K562 (cell line): Measurements from ENCODE around the gene ZC3H15. TPM values are rescaled to one million over a fixed set of nuclear protein-coding genes. Genes with fewer than 3 reads are reported as not detected.

Source experiments
- ADNP ChIP-seq: fragments of 200-800 bp; sonication (Bioruptor generic); IDR thresholded peaks from 2 replicates; pipeline ENCODE4 v1.6.1; 2016; ENCODE audit warnings: missing genetic modification characterization, missing compliant biosample characterization
- CHD4 ChIP-seq: fragments of 200-600 bp; sonication (generic); IDR thresholded peaks from 3 replicates; pipeline ENCODE4 v1.6.1; 2012; ENCODE audit warnings: low read depth, mild to moderate bottlenecking, mixed read lengths, low read length, inconsistent platforms; ENCODE audit not compliant: insufficient read depth, insufficient replicate concordance, poor library complexity, severe bottlenecking
- ETV6 ChIP-seq, 3 experiments: fragments of 150-350 bp in 1 of 3; sonication (generic) in 1 of 3; formaldehyde crosslinking in 1 of 3; IDR thresholded peaks; 2 replicates each; pipeline versions ENCODE4 v1.6.1 to v1.8.0; 2014 to 2022; ENCODE audit warnings: borderline replicate concordance in 2 of 3, low read depth in 2 of 3, antibody characterized with exemption in 1 of 3, low read length in 1 of 3, mild to moderate bottlenecking in 1 of 3, missing genetic modification reagents in 1 of 3
- HDAC8 ChIP-seq: fragments of 450-650 bp; IDR thresholded peaks from 2 replicates; pipeline ENCODE4 v1.6.1; 2016; ENCODE audit warnings: mild to moderate bottlenecking, missing genetic modification characterization, moderate library complexity, missing compliant biosample characterization
- MBD2 ChIP-seq: sonication (generic); IDR thresholded peaks from 2 replicates; pipeline ENCODE4 v1.6.1; 2016; ENCODE audit warnings: low read depth, borderline replicate concordance
- NR2F6 ChIP-seq: fragments of 450-650 bp; formaldehyde crosslinking; IDR thresholded peaks from 2 replicates; pipeline ENCODE4 v1.4.0; 2020; ENCODE audit warnings: mild to moderate bottlenecking
- PHB ChIP-seq: fragments of 250-450 bp; sonication (Bioruptor Pico); IDR thresholded peaks from 2 replicates; pipeline ENCODE4 v1.5.0; 2021
- PHF21A ChIP-seq: fragments of 450-650 bp; IDR thresholded peaks from 2 replicates; pipeline ENCODE4 v1.6.1; 2017; ENCODE audit warnings: low read depth, borderline replicate concordance
- POLR2AphosphoS2 ChIP-seq: IDR thresholded peaks from 2 replicates; pipeline ENCODE4 v1.6.1; 2012; ENCODE audit warnings: low read length, improper control_type of control experiment
- POLR2B ChIP-seq: fragments of 450-650 bp; IDR thresholded peaks from 2 replicates; pipeline ENCODE4 v1.6.1; 2018; ENCODE audit warnings: low read depth; ENCODE audit not compliant: partially characterized antibody
- RHOXF2B ChIP-seq: fragments of 250-450 bp; sonication (Bioruptor Pico); conservative IDR thresholded peaks from 2 replicates; pipeline ENCODE4 v1.5.1; 2021
- SOX6 ChIP-seq: fragments of 450-650 bp; IDR thresholded peaks from 2 replicates; pipeline ENCODE4 v1.6.1; 2014; ENCODE audit warnings: mild to moderate bottlenecking
- ZC3H11A ChIP-seq: IDR thresholded peaks from 2 replicates; pipeline ENCODE4 v1.6.1; 2012; ENCODE audit warnings: low read depth, low read length, improper control_type of control experiment
- ZNF316 ChIP-seq: fragments of 450-650 bp; IDR thresholded peaks from 2 replicates; pipeline ENCODE4 v1.6.1; 2016
- ZNF764 ChIP-seq: fragments of 250-450 bp; sonication (Bioruptor Pico); IDR thresholded peaks from 2 replicates; pipeline ENCODE4 v1.4.0; 2020; ENCODE audit warnings: low read depth, mild to moderate bottlenecking, moderate library complexity
- polyA plus RNA-seq, 8 experiments: library from polyadenylated mRNA; depleted of rRNA in 4 of 8; stranded (reverse) in 5 of 8; unstranded in 3 of 8; fragments of >200 nt; fragmentation: Nextera tagmentation in 2 of 8; fragmentation: Illumina TruSeq in 1 of 8; extraction: Ambion mirVana in 2 of 8; extraction: Trizol in 1 of 8; gene quantifications; 2 replicates each; pipeline versions ENCODE4 v1.2.1 to v1.2.3, GENCODE V29; 2011 to 2014; ENCODE audit warnings: inconsistent platforms in 1 of 8, missing spikeins in 1 of 8
- total RNA-seq, 7 experiments: library from RNA; depleted of rRNA in 6 of 7; stranded (reverse); fragments of >200 nt in 6 of 7; fragmentation: Illumina TruSeq in 2 of 7; extraction: Trizol in 2 of 7; gene quantifications; 2 replicates each; pipeline versions ENCODE4 v1.2.1 to v1.2.3, GENCODE V29; 2011 to 2021; ENCODE audit warnings: low replicate concordance in 1 of 7
- TF ChIP-seq, protein P1 (sequence below): fragments of 250-450 bp; sonication (Bioruptor Pico); IDR thresholded peaks from 2 replicates; pipeline ENCODE4 v1.5.0; 2021; ENCODE audit warnings: mild to moderate bottlenecking, borderline replicate concordance
- TF ChIP-seq, protein P2 (sequence below), 2 experiments: IDR thresholded peaks in 1 of 2; conservative IDR thresholded peaks in 1 of 2; 2 replicates each; pipeline ENCODE4 v1.6.1; 2016; ENCODE audit warnings: low read depth in 2 of 2, mild to moderate bottlenecking in 1 of 2, missing compliant biosample characterization in 1 of 2, missing genetic modification characterization in 1 of 2, moderate library complexity in 1 of 2
- TF ChIP-seq, protein P3 (sequence below): fragments of 450-650 bp; IDR thresholded peaks from 2 replicates; pipeline ENCODE4 v1.6.1; 2016; ENCODE audit warnings: antibody characterized with exemption

The ZC3H15 gene
- total and polyA plus RNA-seq, 9 of the 15 experiments (the other 6 are each of a cell fraction or from before 2014, with no cell fraction given): 132 to 286 (median 189) TPM

DNA sequence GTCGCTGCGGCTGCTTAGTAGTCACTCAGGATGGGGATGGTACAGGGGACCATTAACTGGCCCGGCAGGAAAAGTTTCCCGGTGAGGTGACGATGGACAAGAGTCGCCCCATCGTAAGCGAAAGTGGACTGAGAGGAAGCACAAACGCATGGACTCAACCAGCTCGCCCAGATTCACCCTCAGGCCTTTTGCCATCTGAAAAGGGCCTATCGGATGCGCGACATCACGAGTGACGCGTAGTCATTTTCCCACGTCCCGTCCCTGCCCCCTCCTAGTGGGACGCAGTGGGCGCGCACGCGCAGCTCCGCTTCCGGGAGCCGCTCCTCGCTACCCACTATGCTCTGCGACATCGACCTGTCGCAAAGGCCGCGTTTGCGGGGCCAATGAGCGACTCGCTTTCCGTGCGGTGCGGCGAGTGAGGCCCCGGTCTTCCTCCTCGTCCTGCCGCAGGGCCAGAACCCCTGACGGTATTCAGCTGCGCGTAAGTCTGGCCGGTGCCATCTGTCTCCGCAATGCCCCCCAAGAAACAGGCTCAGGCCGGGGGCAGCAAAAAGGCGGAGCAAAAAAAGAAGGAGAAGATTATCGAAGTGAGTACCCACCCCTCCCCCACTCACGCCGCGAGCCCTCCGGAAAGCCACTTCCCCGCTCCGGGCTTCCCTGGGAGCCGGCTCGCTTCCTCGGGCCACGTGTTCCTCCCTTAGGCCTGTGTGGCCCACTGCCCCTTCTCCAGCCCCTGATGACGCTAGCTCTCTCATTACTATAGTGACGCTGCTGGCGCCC is at the start of gene ZC3H15 (continued):
- TF ChIP-seq, protein P1, sequence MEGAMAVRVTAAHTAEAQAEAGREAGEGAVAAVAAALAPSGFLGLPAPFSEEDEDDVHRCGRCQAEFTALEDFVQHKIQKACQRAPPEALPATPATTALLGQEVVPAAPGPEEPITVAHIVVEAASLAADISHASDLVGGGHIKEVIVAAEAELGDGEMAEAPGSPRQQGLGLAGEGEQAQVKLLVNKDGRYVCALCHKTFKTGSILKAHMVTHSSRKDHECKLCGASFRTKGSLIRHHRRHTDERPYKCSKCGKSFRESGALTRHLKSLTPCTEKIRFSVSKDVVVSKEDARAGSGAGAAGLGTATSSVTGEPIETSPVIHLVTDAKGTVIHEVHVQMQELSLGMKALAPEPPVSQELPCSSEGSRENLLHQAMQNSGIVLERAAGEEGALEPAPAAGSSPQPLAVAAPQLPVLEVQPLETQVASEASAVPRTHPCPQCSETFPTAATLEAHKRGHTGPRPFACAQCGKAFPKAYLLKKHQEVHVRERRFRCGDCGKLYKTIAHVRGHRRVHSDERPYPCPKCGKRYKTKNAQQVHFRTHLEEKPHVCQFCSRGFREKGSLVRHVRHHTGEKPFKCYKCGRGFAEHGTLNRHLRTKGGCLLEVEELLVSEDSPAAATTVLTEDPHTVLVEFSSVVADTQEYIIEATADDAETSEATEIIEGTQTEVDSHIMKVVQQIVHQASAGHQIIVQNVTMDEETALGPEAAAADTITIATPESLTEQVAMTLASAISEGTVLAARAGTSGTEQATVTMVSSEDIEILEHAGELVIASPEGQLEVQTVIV: peak; percentile 98
- TF ChIP-seq ZC3H11A (no peak), PHB (0 out of 2 replicates have a peak, but pooled peaks have one; percentile 36), SOX6 (peak; percentile 43), MBD2 (peak; percentile 44; the same call in 1 of the 2 replicates), PHF21A (peak; percentile 75; the same call in 1 of the 2 replicates), NR2F6 (CRISPR knock-in tag) (no peak), CHD4 (peak; percentile 54), POLR2AphosphoS2 (peak; percentile 41; the same call in 1 of the 2 replicates), RHOXF2B (no peak; the same call in 1 of the 2 replicates), HDAC8 (tag) (0 out of 2 replicates have a peak, but pooled peaks have one; percentile 23), ZNF764 (CRISPR knock-in tag) (no peak), ADNP (tag) (no peak), ETV6 (IDR thresholded peaks at IDR 0.05; ENCODE audit: borderline replicate concordance in 1 of 2, low read depth in 2 of 2, low read length in 1 of 2) (0 out of 4 replicates have a peak, but pooled peaks of 1 of the 2 experiments have one; percentile 36), ETV6 (CRISPR knock-in tag; IDR thresholded peaks at IDR 0.05; ENCODE audit: borderline replicate concordance) (no peak), POLR2B (peak; percentile 90), ZNF316 (0 out of 2 replicates have a peak, but pooled peaks have one; percentile 11)
- TF ChIP-seq, protein P2, sequence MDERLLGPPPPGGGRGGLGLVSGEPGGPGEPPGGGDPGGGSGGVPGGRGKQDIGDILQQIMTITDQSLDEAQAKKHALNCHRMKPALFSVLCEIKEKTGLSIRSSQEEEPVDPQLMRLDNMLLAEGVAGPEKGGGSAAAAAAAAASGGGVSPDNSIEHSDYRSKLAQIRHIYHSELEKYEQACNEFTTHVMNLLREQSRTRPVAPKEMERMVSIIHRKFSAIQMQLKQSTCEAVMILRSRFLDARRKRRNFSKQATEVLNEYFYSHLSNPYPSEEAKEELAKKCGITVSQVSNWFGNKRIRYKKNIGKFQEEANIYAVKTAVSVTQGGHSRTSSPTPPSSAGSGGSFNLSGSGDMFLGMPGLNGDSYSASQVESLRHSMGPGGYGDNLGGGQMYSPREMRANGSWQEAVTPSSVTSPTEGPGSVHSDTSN (CRISPR knock-in tag; IDR thresholded peaks at IDR 0.05; ENCODE audit: low read depth): no peak
- TF ChIP-seq, protein P2 (tag; conservative IDR thresholded peaks at IDR 0.05; ENCODE audit: low read depth): peak; percentile 35; the same call in 1 of the 2 replicates
- TF ChIP-seq, protein P3, sequence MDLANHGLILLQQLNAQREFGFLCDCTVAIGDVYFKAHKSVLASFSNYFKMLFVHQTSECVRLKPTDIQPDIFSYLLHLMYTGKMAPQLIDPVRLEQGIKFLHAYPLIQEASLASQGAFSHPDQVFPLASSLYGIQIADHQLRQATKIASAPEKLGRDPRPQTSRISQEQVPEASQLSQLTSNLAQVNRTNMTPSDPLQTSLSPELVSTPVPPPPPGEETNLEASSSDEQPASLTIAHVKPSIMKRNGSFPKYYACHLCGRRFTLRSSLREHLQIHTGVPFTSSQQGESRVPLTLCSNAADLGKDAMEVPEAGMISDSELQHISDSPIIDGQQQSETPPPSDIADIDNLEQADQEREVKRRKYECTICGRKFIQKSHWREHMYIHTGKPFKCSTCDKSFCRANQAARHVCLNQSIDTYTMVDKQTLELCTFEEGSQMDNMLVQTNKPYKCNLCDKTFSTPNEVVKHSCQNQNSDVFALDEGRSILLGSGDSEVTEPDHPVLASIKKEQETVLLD: peak; percentile 98
